Activated T-helper 2 cell treated with anti-CD3 and anti-CD28 coated beads, Interferon-gamma antibody, Interleukin-2, Interleukin-4, amounts not matched to agents 10 μg/mL and 5 μg/mL and 100 μg/mL, durations not matched to agents 14 hours and 24 hours and 36 hours (primary cell): ENCODE results near the gene GLIS1. TPM values are rescaled to one million over a fixed set of nuclear protein-coding genes. Genes with fewer than 3 reads are reported as not detected.

Experiments
- DNase-seq: peaks from one replicate; pipeline ENCODE4 v3.0.0; 2021; ENCODE audit warnings: low spot score
- H3K27ac Mint-ChIP-seq: one replicate; pipeline ENCODE4 v1.8.0; 2021; ENCODE audit warnings: mixed read lengths
- H3K27me3 Mint-ChIP-seq: one replicate; pipeline ENCODE4 v1.8.0; 2021; ENCODE audit warnings: low read depth, mixed read lengths
- H3K36me3 Mint-ChIP-seq: one replicate; pipeline ENCODE4 v1.8.0; 2021; ENCODE audit warnings: low read depth, mixed read lengths
- H3K4me1 Mint-ChIP-seq: one replicate; pipeline ENCODE4 v1.8.0; 2021; ENCODE audit warnings: low read depth, mixed read lengths
- H3K4me3 Mint-ChIP-seq: one replicate; pipeline ENCODE4 v1.8.0; 2021; ENCODE audit warnings: low read depth, mild to moderate bottlenecking, moderate library complexity, mixed read lengths
- H3K9me3 Mint-ChIP-seq: one replicate; pipeline ENCODE4 v1.8.0; 2021; ENCODE audit warnings: mixed read lengths
- intact Hi-C: fragments of 100-400 bp; cut with micrococcal nuclease; formaldehyde crosslinking; loops from one replicate; pipeline ENCODE4 v1.15.1; 2023
- total RNA-seq: library from RNA; stranded (reverse); gene quantifications from 2 replicates; pipeline ENCODE4 v1.2.3, GENCODE V29; 2022

Gene GLIS1
- total RNA-seq, 1 donor from 2014 or later = not detected

DNA sequence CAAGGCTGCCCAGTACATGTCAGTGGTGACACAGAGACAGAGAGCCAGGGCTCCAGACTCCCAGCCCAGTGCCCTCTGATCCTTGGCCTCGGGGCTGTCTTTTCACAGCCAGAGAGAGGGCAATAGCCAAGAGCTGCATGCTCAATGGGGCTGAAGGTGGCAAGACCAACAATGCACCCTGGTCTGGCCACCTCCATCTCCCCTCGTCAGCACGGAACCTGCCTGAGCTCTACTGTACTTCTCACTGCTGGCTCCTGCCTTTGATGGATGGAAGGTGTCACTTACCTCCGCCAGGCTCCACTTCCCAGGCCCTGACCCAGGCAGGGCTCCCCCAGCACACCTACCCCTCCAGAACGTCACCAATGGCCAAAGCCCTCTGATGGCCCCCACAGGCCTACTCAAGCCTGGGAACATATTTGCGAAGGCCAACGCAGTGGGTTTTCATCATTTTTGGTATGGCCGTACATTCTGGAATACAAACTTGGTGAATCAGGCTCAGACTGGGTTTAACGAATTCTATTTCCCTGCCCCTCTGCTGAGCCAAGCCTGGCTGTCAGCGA is 191.7 kb downstream of the GLIS1 start:
- Mint-ChIP-seq H3K4me3 (no peak overlapping the region), H3K27ac (no peak overlapping the region), H3K27me3 (no peaks in the 10 kb centered on the region), H3K36me3 (no peaks in the 10 kb centered on the region), H3K9me3 (no peaks in the 10 kb centered on the region), H3K4me1 (no peaks in the 10 kb centered on the region)
- intact Hi-C loops = no loop called here
- DNase-seq = no peak

DNA sequence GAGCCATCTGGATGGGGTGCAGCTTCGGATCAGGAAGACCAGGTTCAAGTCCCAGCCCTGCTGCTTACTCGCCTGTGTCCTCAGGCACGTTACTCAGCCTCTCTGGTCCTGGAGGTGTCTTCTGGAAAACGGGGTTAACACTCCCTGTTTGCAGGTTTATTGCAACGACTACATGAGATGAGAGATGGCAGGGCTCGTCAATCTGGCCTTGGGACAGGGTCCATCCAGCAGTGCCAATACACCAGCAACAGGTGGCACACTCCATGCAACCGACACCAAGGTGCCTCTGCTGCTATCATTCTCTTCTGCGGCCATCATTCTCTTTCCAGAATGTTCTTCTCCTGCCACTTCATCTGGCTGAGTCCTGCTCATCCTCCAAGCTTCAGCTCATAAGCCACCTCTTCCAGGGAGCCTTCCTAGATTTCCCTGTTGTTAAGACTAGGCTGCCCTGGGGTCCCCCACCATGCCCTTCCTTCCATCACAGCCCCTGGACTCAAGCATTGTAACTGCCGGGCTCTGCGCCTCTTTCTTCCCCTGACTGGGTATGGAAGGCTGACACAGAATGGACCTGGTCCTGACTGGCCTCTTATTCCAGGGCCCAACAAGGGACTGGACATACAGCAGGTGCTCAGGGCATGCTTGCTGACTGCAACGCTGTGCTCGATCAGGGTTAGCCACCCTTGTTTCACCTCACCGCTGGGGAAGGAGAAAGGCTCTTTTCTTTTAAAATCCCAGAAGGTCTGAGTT is 192.4 kb downstream of the GLIS1 start:
- no peak for DNase-seq
- H3K4me1 Mint-ChIP-seq = no peaks in the 10 kb centered on the region
- H3K4me3 Mint-ChIP-seq = no peak overlapping the region
- H3K36me3 Mint-ChIP-seq = no peaks in the 10 kb centered on the region
- no peak overlapping the region for H3K27ac Mint-ChIP-seq
- H3K27me3 Mint-ChIP-seq = no peaks in the 10 kb centered on the region
- intact Hi-C loops = no loop called here
- no peaks in the 10 kb centered on the region for H3K9me3 Mint-ChIP-seq

DNA sequence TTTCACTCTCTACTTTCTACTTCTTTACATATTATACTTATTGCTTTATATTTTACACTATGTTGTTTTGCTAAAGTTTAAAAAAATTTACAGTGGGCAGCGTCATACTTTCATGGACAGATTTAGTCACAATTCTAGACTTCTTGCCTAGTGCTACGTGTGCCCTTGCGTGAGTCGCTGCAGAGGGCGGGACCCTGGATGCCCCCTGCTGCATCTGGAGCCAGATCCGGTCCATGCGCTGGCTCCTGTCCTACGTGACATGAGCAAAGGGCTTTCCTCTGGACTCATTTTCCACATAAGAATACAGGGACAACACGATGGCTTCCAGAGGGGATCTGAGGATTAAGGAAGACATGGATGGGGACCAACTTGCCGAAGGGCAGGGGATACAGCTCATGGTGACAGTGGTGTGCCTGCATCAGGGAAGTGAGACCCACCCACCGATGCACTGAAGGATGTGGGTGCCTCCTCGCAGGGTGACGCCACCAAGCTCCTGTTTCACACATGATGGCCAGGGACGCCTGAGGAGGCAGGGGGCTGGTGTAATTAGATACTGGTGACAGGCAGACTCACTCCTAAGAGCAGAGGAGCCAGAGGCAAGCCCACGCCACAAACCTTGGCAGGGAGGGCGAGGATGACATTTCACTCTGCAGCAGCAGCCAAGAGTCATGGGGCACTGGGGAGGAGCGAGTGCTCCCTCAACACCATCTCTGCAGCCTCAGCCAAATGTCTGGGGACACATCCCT is 193.1 kb downstream of the GLIS1 start:
- no peaks in the 10 kb centered on the region for H3K27me3 Mint-ChIP-seq
- intact Hi-C loops = no loop called here
- no peaks in the 10 kb centered on the region for H3K36me3 Mint-ChIP-seq
- no peak for DNase-seq
- no peaks in the 10 kb centered on the region for H3K9me3 Mint-ChIP-seq
- no peak overlapping the region for H3K27ac Mint-ChIP-seq
- no peak overlapping the region for H3K4me3 Mint-ChIP-seq
- H3K4me1 Mint-ChIP-seq = no peaks in the 10 kb centered on the region

DNA sequence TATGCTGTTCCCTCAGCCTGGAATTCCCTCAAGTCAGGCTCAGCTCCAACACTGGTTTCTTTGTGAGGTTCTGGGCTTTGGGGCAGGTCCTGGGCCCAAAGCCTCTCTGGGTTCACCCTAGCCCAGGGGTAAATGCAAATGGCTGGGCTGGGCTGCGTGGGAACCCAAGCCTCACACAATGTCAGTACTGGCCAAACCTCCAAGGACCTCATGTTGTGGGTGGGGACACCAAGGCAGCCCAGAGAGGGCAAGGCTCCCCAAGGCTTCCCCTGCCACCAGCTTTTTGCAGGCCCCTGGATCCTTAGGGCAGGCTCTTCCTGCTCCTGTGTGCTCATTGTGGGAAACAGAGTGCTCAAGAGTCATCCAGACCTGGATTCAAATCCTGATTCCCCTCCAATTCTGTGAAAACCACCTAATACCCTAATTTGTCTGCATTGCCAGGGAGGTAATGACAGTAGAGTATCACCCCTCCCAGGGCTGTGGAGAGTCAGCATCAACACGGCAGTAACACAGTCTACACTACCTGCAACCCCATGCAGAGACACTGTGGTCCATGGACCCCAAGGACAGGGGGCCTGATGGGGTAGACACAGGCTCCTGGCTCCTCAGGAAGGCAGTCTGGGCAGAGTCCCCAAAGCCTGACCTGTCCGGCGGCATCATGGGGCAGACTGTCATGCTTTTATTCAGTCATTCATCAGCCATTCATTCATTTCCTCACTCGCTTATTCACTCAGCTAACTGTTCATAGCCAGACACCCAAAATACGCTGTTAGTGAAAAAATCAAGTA is 194.0 kb downstream of the GLIS1 start:
- Mint-ChIP-seq H3K4me3 (no peak overlapping the region), H3K9me3 (no peaks in the 10 kb centered on the region), H3K27me3 (no peaks in the 10 kb centered on the region), H3K36me3 (no peaks in the 10 kb centered on the region), H3K4me1 (no peaks in the 10 kb centered on the region), H3K27ac (no peak overlapping the region)
- intact Hi-C loops = no loop called here
- DNase-seq = no peak

DNA sequence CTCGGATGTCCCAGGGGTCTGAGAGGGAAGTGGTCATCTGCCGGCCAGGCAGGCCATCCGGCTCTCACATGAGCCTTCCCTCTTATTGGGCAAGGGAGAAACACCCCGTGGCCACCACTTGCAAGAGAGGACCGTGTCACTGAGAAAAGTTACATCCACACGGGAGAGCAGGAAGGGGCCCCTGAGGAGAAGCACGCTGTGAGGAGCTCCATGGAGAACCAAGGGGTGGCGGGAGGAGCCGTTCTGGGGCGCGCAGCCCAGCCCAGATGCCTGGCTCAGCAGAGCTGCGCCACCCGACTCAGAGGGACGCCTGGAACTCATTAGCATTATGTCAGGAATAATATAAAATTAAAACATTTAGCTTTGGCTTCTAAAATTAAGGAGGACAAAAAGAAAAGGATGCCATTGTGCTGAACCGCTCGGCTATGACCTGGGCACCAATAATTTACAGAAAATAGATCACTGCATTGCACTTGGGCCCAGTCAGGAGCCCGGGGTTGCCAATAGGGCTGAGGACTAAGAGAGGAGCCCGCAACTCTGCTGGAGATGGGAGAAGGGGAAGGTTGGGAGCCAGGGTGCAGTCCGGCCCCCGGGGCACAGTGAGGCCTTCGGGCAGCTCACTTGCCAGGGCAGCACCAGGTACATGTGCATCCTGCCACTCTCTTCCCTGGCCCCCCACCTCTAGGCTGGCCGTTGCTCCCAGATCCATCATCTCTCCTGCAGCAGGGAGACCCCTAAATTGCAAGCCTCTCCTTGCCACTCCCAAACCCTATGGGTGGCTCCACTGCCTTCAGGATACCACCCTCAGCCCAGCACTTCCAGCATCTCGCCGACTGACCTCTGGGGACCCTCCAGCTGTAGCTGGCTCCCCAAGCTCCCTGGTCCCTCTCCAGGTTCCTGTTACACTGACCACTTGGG is 194.9 kb downstream of the GLIS1 start:
- intact Hi-C loops = no loop called here
- Mint-ChIP-seq H3K27ac (no peak overlapping the region), H3K4me1 (no peaks in the 10 kb centered on the region), H3K4me3 (no peak overlapping the region), H3K9me3 (no peaks in the 10 kb centered on the region), H3K27me3 (no peaks in the 10 kb centered on the region), H3K36me3 (no peaks in the 10 kb centered on the region)
- no peak for DNase-seq

DNA sequence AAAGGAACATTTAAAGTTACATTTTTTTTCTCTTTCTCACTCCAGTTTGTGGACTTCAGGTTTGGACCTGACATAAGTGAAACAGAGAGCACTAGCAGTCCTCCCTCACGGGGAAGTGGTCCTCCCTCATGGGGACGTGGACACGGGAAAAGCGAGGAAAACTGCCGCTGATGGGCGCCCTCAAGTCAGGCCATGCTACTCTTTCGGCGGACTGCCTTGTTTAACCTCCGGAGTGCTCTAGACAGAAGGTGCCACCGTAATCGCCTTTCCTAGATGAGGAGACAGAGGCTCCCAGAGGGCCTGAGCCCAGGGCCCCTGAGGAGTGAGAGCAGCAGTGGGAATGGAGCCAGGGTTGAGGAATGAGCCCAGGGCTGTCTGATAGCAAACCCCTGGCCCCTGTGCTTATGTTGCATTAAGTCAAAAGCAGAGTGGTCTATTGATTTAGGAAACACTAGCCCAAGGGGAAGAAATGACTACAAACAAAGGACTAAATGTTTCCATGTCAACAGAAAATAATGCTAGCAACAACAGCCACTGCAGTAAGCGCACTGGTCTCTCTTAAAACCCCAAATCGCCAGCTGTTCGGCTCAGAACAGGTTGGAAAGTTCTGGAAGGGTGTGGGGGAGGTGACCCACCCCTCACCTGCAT is 195.7 kb downstream of the GLIS1 start:
- intact Hi-C loops = no loop called here
- Mint-ChIP-seq H3K27ac (no peak overlapping the region), H3K4me3 (no peak overlapping the region)

DNA sequence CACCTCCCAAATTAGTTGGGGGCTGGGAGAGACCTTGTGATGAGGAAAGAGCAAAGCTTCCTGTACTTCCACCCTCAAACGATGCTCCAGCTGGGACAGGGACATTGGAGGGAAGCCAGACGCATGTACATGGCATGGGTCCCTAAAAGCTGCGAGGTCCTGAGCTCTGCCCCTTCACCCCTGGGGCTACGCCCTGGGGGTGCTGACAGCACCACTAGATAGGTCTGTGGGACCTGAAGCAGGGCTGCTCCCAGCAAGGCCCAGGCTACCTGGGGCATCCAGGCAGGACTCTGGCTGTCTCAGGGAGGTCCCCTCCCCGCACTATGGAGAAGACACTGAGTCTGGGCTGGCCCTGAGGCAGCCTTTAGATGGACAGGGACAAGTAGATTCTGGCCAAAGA is 196.4 kb downstream of the GLIS1 start:
- no peak for DNase-seq
- Mint-ChIP-seq H3K27me3 (no peaks in the 10 kb centered on the region), H3K4me1 (no peaks in the 10 kb centered on the region), H3K27ac (no peak overlapping the region), H3K4me3 (no peak overlapping the region), H3K36me3 (no peaks in the 10 kb centered on the region), H3K9me3 (no peaks in the 10 kb centered on the region)
- intact Hi-C loops = no loop called here

More for the DNA sequence above, 195.7 kb downstream of the GLIS1 start:
- H3K9me3 Mint-ChIP-seq = no peaks in the 10 kb centered on the region
- no peaks in the 10 kb centered on the region for H3K4me1 Mint-ChIP-seq
- no peak for DNase-seq
- no peaks in the 10 kb centered on the region for H3K27me3 Mint-ChIP-seq
- no peaks in the 10 kb centered on the region for H3K36me3 Mint-ChIP-seq

DNA sequence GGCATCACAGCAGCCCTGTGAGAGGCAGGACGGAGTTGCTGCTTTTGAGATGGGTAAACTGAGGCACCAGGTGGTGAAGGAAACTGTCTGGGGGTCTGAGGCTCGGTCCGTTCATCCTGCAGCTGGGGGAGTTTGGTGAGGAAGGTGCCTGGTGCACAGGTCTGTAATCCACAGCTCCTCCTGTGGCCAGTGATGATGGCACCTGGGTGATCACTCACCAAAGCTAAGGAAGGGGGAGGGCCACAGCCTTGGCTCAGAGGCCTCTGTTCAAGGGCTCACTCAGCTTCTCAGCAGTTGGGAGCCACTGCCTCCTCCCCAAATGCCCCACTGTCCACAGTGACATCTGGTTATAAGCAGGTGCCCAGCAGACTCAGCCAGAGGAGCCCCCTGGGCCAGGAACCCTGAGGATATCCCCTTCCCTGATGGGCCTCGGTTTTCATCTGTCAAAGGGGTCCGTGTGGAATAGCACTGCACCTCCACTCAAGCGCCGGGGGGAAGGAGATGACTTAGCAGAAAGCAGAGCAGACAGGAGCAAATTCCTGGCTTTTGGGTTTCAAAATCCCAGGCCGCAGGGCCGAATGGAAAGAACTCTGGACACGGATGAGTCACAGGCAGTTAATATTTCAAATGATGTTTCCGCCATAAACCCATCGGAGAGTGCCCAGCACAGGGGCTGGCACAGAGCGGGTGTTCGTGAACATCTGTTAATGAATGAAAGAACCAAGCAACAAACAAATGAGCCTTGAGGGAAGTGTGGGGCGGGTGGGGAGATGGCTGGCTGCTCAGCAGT is 197.0 kb downstream of the GLIS1 start:
- no peaks in the 10 kb centered on the region for H3K27me3 Mint-ChIP-seq
- intact Hi-C loops = no loop called here
- no peak overlapping the region for H3K4me3 Mint-ChIP-seq
- no peak for DNase-seq
- H3K27ac Mint-ChIP-seq = no peak overlapping the region
- no peaks in the 10 kb centered on the region for H3K4me1 Mint-ChIP-seq
- no peaks in the 10 kb centered on the region for H3K9me3 Mint-ChIP-seq
- no peaks in the 10 kb centered on the region for H3K36me3 Mint-ChIP-seq

DNA sequence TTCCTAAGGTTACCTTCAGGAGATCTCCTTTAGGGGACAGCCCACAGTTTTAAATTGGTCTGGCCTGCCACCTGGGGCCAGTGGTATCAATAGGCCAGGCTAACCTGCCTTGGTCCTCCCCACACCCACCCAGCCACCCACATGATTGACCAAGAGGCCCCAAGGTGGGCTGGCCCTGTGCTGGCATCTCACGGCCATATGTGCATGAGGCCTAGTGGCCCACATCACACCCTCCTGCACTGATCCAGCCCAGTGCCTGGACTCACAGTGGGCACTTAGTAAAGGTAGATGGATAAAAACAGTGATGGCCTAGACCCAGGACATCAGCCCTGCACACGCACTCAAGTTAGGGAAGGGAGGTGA is 197.7 kb downstream of the GLIS1 start:
- Mint-ChIP-seq H3K4me1 (no peaks in the 10 kb centered on the region), H3K36me3 (no peaks in the 10 kb centered on the region), H3K4me3 (no peak overlapping the region), H3K27ac (no peak overlapping the region), H3K27me3 (no peaks in the 10 kb centered on the region), H3K9me3 (no peaks in the 10 kb centered on the region)
- intact Hi-C loops = no loop called here
- DNase-seq = no peak

DNA sequence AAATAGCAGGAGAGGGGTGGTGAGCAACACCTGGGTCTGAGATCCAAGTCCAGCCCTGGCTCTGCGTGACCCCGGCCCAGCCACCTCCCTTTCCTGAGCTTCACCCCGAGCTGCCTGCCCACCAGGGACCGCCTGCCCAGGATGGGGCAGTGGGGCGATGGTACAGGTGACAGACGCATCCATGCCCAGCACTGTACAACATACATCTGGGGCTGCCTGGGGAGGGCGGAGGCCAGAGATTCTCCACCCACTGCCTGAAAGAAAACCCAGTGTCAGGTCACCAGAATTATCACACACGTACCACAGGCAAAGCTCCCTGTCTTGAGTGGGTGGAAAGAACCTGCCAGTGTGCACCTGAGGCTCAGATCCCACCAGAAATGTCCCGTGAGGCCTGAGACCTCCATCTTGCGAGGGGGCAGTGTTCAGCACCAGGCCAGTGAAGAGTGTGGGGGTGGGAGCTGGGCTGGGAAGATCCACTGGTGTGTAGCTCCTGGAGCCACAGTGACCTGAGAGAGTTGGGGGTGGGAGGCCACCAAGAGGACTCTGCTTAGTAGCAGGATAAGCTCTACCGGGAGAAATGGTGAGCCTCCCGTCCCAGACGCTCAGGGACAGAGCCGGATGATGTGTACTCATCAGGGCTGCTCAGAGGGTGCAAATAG is 198.2 kb downstream of the GLIS1 start:
- no peaks in the 10 kb centered on the region for H3K4me1 Mint-ChIP-seq
- no peaks in the 10 kb centered on the region for H3K27me3 Mint-ChIP-seq
- H3K36me3 Mint-ChIP-seq = no peaks in the 10 kb centered on the region
- intact Hi-C loops = no loop called here
- no peaks in the 10 kb centered on the region for H3K9me3 Mint-ChIP-seq
- no peak overlapping the region for H3K4me3 Mint-ChIP-seq
- no peak for DNase-seq
- H3K27ac Mint-ChIP-seq = no peak overlapping the region
